H9 (cell line): ENCODE data around the gene SIT1. TPM values are rescaled to one million over a fixed set of nuclear protein-coding genes. Genes with fewer than 3 reads are reported as not detected.
A peak's percentile ranks its signal among the peaks of the same experiment; 100 is the strongest.

Experiments used
- DNase-seq: peaks from one replicate; pipeline ENCODE4 v3.0.0-alpha.2; 2017
- H2AFZ ChIP-seq: one replicate; pipeline ENCODE4 v1.6.1; 2013; ENCODE audit warnings: mild to moderate bottlenecking, low read length, control low read depth, moderate library complexity
- H2AK5ac ChIP-seq: 2 replicates; pipeline ENCODE4 v1.6.1; 2013; ENCODE audit warnings: low read length, control low read depth, mixed read lengths; ENCODE audit not compliant: insufficient read length
- H2BK120ac ChIP-seq: one replicate; pipeline ENCODE4 v1.6.1; 2013; ENCODE audit warnings: low read depth, mild to moderate bottlenecking, low read length, control low read depth, inconsistent platforms; ENCODE audit not compliant: poor library complexity, severe bottlenecking
- H2BK12ac ChIP-seq: 2 replicates; pipeline ENCODE4 v1.6.1; 2013; ENCODE audit warnings: low read length, control low read depth, mixed read lengths, low read depth; ENCODE audit not compliant: insufficient read length
- H2BK15ac ChIP-seq: 2 replicates; pipeline ENCODE4 v1.6.1; 2013; ENCODE audit warnings: low read depth, low read length, control low read depth
- H2BK20ac ChIP-seq: one replicate; pipeline ENCODE4 v1.6.1; 2013; ENCODE audit warnings: low read depth, mild to moderate bottlenecking, low read length, control low read depth, inconsistent platforms; ENCODE audit not compliant: poor library complexity, severe bottlenecking
- H2BK5ac ChIP-seq: 2 replicates; pipeline ENCODE4 v1.6.1; 2013; ENCODE audit warnings: low read length, control low read depth, mixed read lengths; ENCODE audit not compliant: insufficient read length
- H3K14ac ChIP-seq: 2 replicates; pipeline ENCODE4 v1.6.1; 2013; ENCODE audit warnings: low read length, control low read depth; ENCODE audit not compliant: insufficient read depth
- H3K18ac ChIP-seq: 2 replicates; pipeline ENCODE4 v1.6.1; 2013; ENCODE audit warnings: low read depth, mild to moderate bottlenecking, mixed read lengths, low read length, control low read depth; ENCODE audit not compliant: insufficient read length
- H3K23ac ChIP-seq: 2 replicates; pipeline ENCODE4 v1.6.1; 2013; ENCODE audit warnings: low read length, control low read depth, mixed read lengths, low read depth; ENCODE audit not compliant: insufficient read length
- H3K23me2 ChIP-seq: 2 replicates; pipeline ENCODE4 v1.6.1; 2013; ENCODE audit warnings: low read depth, mild to moderate bottlenecking, mixed read lengths, low read length, control low read depth; ENCODE audit not compliant: insufficient read length, poor library complexity, severe bottlenecking
- H3K27ac ChIP-seq: 2 replicates; pipeline ENCODE4 v1.5.1; 2013; ENCODE audit warnings: low read length, control low read depth, mixed read lengths, low read depth; ENCODE audit not compliant: insufficient read length
- H3K27me3 ChIP-seq: 2 replicates; pipeline ENCODE4 v1.6.1; 2013; ENCODE audit warnings: low read length, control low read depth, inconsistent platforms; ENCODE audit not compliant: insufficient read depth
- H3K4ac ChIP-seq: 2 replicates; pipeline ENCODE4 v1.6.1; 2013; ENCODE audit warnings: low read depth, mild to moderate bottlenecking, control low read depth, inconsistent platforms, low read length, moderate library complexity
- H3K4me1 ChIP-seq: 2 replicates; pipeline ENCODE4 v1.6.1; 2013; ENCODE audit warnings: low read length, control low read depth, inconsistent platforms; ENCODE audit not compliant: insufficient read depth
- H3K4me2 ChIP-seq: 2 replicates; pipeline ENCODE4 v1.6.1; 2013; ENCODE audit warnings: low read length, control low read depth, mixed read lengths; ENCODE audit not compliant: insufficient read length, insufficient read depth
- H3K56ac ChIP-seq: 2 replicates; pipeline ENCODE4 v1.6.1; 2013; ENCODE audit warnings: low read depth, mild to moderate bottlenecking, mixed read lengths, low read length, control low read depth; ENCODE audit not compliant: insufficient read length
- H3K79me1 ChIP-seq: 2 replicates; pipeline ENCODE4 v1.6.1; 2013; ENCODE audit warnings: low read depth, mild to moderate bottlenecking, moderate library complexity, low read length, control low read depth, inconsistent platforms; ENCODE audit not compliant: insufficient read depth, poor library complexity, severe bottlenecking
- H3K79me2 ChIP-seq: 2 replicates; pipeline ENCODE4 v1.6.1; 2013; ENCODE audit warnings: low read length, control low read depth, inconsistent platforms; ENCODE audit not compliant: insufficient read depth
- H3K9ac ChIP-seq: 2 replicates; pipeline ENCODE4 v1.6.1; 2013; ENCODE audit warnings: low read length, control low read depth, mixed read lengths; ENCODE audit not compliant: insufficient read length; ENCODE audit errors: extremely low read depth
- H3K9me3 ChIP-seq: one replicate; pipeline ENCODE4 v1.6.1; 2013; ENCODE audit warnings: low read depth, low read length, inconsistent platforms; ENCODE audit not compliant: control insufficient read depth
- H3T11ph ChIP-seq: one replicate; pipeline ENCODE4 v1.6.1; 2013; ENCODE audit warnings: mild to moderate bottlenecking, low read length, control low read depth, inconsistent platforms
- H4K20me1 ChIP-seq: one replicate; pipeline ENCODE4 v1.6.1; 2013; ENCODE audit not compliant: control insufficient read depth, insufficient read length, insufficient read depth
- H4K5ac ChIP-seq: 2 replicates; pipeline ENCODE4 v1.6.1; 2013; ENCODE audit warnings: low read depth, mild to moderate bottlenecking, mixed read lengths, low read length, control low read depth; ENCODE audit not compliant: insufficient read length
- H4K8ac ChIP-seq: replicated peaks from 2 replicates; pipeline ENCODE4 v1.6.1; 2013; ENCODE audit warnings: low read length, control low read depth, mixed read lengths, low read depth; ENCODE audit not compliant: insufficient read length
- H4K91ac ChIP-seq: 2 replicates; pipeline ENCODE4 v1.6.1; 2013; ENCODE audit warnings: low read depth, mild to moderate bottlenecking, moderate library complexity, mixed read lengths, low read length, control low read depth; ENCODE audit not compliant: insufficient read length
- H3K27ac Mint-ChIP-seq, 3 experiments: 2 replicates in 2 of 3; 3 replicates in 1 of 3; pipeline ENCODE4 v1.8.0; 2020 to 2021; ENCODE audit warnings: mixed read lengths in 3 of 3, mild to moderate bottlenecking in 1 of 3, moderate library complexity in 1 of 3
- H3K27me3 Mint-ChIP-seq: 2 replicates; pipeline ENCODE4 v1.8.0; 2021; ENCODE audit warnings: low read depth, mild to moderate bottlenecking, moderate library complexity, mixed read lengths
- H3K36me3 Mint-ChIP-seq, 3 experiments: 2 replicates in 2 of 3; 3 replicates in 1 of 3; pipeline ENCODE4 v1.8.0; 2020 to 2021; ENCODE audit warnings: low read depth in 3 of 3, mixed read lengths in 3 of 3; ENCODE audit not compliant: insufficient read depth in 1 of 3
- H3K4me1 Mint-ChIP-seq, 2 experiments: 2 replicates each; pipeline ENCODE4 v1.8.0; 2020; ENCODE audit warnings: mixed read lengths in 2 of 2
- H3K4me3 Mint-ChIP-seq, 2 experiments: 2 replicates in 1 of 2; 3 replicates in 1 of 2; pipeline ENCODE4 v1.8.0; 2020 to 2021; ENCODE audit warnings: mild to moderate bottlenecking in 2 of 2, mixed read lengths in 2 of 2, moderate library complexity in 1 of 2
- H3K9me3 Mint-ChIP-seq, 2 experiments: 2 replicates in 1 of 2; 3 replicates in 1 of 2; pipeline ENCODE4 v1.8.0; 2020; ENCODE audit warnings: mild to moderate bottlenecking in 2 of 2, mixed read lengths in 2 of 2, moderate library complexity in 1 of 2
- WGBS: extraction: QIAGEN DNeasy Blood & Tissue Kit; methylation state at CpG from one replicate; pipeline ENCODE4 v1.1.7; 2013; ENCODE audit warnings: missing lambda C conversion rate, low lambda C conversion rate, mixed read lengths; ENCODE audit not compliant: insufficient read length; ENCODE audit errors: extremely low coverage; 5-methylcytosine and 5-hydroxymethylcytosine counted together
- total RNA-seq: library from RNA; stranded (reverse); gene quantifications from 2 replicates; pipeline ENCODE4 v1.2.1, GENCODE V29; 2021
- TF ChIP-seq, protein P1 (sequence below): fragments of 200-600 bp; sonication (generic); conservative IDR thresholded peaks from 3 replicates; pipeline ENCODE4 v1.8.0; 2021; ENCODE audit warnings: antibody characterized with exemption, mild to moderate bottlenecking

The SIT1 gene
- total RNA-seq, 1 experiment from 2014 or later, result 1.6 TPM

DNA sequence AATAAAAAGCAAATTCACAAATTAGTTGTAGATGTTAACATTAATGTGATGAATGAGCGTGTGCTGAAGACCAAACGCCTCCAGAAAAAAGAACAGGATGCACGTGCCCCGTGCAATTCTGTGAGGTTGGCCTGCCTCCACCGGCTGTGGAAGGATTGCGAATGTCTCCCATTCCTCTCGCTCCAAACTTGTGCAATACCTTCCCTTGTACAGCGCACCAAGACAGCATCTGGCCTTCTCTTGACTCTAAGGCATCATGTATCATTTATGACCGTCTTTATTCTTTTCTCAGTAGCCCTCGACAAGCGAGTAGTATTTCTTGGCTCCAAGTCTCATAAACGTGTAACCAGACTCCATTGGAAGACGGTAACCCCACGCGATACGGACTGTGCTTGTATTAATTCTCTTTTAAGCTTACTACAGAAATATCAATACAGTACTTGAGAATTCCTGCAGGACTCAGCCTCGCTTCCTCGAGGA is 47.2 kb downstream of the SIT1 start:
- Mint-ChIP-seq H3K27me3 (peaks cover 3% of the 10 kb centered on the region), H3K4me1 (peaks cover 22 to 33% of the 10 kb centered on the region in 2 experiments), H3K27ac (peak overlapping the region; percentile 13 to 73 (median 14); a peak in 6 of 7 replicates), H3K9me3 (no peaks in the 10 kb centered on the region), H3K36me3 (peaks cover 7 to 17% (median 15%) of the 10 kb centered on the region in 3 experiments; a peak in 6 of 7 replicates), H3K4me3 (peak overlapping the region; percentile 93 to 97)
- no peak overlapping the region for H4K8ac ChIP-seq
- H2BK20ac ChIP-seq, result no peak overlapping the region
- no peaks in the 10 kb centered on the region for H3K9me3 ChIP-seq
- H2AK5ac ChIP-seq, result no peak overlapping the region
- no peak for DNase-seq
- H3K56ac ChIP-seq, result no peak overlapping the region
- H3K23ac ChIP-seq, result no peak overlapping the region
- WGBS, result no CpG with 5 or more reads among the region's 18 CpGs
- no peaks in the 10 kb centered on the region for H3K79me2 ChIP-seq
- H3K23me2 ChIP-seq, result peaks cover 15% of the 10 kb centered on the region
- H3T11ph ChIP-seq, result no peak overlapping the region
- peak overlapping the region; percentile 82 for H3K4me2 ChIP-seq
- TF ChIP-seq, protein P1, sequence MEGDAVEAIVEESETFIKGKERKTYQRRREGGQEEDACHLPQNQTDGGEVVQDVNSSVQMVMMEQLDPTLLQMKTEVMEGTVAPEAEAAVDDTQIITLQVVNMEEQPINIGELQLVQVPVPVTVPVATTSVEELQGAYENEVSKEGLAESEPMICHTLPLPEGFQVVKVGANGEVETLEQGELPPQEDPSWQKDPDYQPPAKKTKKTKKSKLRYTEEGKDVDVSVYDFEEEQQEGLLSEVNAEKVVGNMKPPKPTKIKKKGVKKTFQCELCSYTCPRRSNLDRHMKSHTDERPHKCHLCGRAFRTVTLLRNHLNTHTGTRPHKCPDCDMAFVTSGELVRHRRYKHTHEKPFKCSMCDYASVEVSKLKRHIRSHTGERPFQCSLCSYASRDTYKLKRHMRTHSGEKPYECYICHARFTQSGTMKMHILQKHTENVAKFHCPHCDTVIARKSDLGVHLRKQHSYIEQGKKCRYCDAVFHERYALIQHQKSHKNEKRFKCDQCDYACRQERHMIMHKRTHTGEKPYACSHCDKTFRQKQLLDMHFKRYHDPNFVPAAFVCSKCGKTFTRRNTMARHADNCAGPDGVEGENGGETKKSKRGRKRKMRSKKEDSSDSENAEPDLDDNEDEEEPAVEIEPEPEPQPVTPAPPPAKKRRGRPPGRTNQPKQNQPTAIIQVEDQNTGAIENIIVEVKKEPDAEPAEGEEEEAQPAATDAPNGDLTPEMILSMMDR, result no peak
- peak overlapping the region; percentile 64 for H3K9ac ChIP-seq
- peak overlapping the region; percentile 12 for H2AFZ ChIP-seq
- no peak overlapping the region for H2BK5ac ChIP-seq
- H3K4me1 ChIP-seq, result no peaks in the 10 kb centered on the region; the same call in 1 of the 2 replicates
- H2BK15ac ChIP-seq, result no peak overlapping the region
- no peak overlapping the region for H4K91ac ChIP-seq
- H3K79me1 ChIP-seq, result no peaks in the 10 kb centered on the region
- no peak overlapping the region for H3K18ac ChIP-seq
- H4K20me1 ChIP-seq, result no peaks in the 10 kb centered on the region
- H4K5ac ChIP-seq, result no peak overlapping the region
- no peak overlapping the region for H3K4ac ChIP-seq
- H2BK12ac ChIP-seq, result no peak overlapping the region
- no peaks in the 10 kb centered on the region for H3K27me3 ChIP-seq
- H2BK120ac ChIP-seq, result no peak overlapping the region
- peak overlapping the region; percentile 3; the same call in 1 of the 2 replicates for H3K14ac ChIP-seq
- H3K27ac ChIP-seq, result no peak overlapping the region
